Activated effector memory CD4-positive, alpha-beta T cell treated with Interleukin-2 at 50 U/mL for 16 hours (primary cell): ENCODE data around the gene HEY2.
"Not testable (repeated sequence)": the region's sequence is repeated elsewhere in the genome, so short reads cannot be mapped to it uniquely, and the experiment has no call there.

ENCODE experiments used
- DNase-seq: peaks from one replicate; pipeline ENCODE4 v3.0.0-alpha.2; 2020

HEY2 gene

DNA sequence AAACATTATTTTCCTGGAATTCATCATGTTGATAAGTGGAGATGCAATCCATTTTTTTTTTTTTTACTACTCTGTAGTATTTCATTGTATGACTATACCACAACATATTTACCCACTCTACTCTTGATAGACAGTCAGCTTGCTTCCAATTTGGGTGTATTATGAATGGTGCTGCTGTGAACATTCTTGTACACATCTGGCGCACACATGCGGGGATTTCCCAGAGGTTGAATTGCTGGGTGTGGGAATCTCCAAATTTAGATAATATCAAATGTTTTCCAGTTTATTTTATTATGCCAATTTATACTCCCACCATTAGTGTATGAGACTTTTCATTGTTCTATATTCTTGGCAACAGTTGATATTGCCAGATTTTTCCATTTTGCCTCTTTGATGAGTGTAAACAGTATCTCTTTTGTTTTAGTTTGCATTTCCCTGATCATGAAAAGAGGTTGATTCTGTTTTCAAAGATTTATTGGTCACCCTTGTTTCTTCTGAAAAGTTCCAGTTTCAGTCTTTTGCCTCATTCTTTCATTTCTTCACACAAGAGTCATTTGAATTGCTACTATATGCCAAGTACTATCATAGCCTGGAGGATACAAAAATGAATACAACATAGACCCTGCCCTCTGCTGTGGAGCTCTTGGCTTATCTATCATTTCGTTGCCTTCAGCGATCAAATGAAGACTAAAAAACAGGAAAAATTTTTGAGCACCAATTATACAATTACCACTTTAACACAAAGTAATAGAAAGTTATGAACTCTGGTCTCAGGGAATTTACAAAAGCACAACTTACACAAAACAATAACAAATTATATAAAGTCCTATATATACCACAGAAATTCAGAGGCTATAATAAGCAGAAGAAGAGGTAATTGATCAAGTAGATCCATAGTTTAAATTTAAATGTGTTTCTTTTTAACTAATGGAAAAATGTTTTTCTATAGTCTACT lies 24.2 kb downstream of the HEY2 start:
- DNase-seq = no peak

DNA sequence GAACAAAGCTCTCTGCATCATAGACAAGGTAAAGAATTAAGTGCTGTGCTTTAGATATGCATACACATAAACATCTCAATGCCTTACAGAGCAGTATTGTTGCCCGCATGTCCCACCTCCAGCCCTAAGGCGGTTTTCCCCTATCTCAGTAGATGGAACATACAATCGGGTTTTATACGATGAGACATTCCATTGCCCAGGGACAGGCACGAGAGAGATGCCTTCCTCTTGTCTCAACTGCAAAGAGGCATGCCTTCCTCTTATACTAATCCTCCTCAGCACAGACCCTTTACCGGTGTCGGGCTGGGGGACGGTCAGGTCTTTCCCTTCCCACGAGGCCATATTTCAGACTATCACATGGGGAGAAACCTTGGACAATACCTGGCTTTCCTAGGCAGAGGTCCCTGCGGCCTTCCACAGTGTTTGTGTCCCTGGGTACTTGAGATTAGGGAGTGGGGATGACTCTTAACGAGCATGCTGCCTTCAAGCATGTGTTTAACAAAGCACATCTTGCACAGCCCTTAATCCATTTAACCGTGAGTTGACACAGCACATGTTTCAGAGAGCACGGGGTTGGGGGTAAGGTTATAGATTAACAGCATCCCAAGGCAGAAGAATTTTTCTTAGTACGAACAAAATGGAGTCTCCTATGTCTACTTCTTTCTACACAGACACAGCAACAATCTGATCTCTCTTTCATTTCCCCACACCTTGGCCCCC lies 26.8 kb downstream of the HEY2 start:
- DNase-seq = not testable (repeated sequence)

DNA sequence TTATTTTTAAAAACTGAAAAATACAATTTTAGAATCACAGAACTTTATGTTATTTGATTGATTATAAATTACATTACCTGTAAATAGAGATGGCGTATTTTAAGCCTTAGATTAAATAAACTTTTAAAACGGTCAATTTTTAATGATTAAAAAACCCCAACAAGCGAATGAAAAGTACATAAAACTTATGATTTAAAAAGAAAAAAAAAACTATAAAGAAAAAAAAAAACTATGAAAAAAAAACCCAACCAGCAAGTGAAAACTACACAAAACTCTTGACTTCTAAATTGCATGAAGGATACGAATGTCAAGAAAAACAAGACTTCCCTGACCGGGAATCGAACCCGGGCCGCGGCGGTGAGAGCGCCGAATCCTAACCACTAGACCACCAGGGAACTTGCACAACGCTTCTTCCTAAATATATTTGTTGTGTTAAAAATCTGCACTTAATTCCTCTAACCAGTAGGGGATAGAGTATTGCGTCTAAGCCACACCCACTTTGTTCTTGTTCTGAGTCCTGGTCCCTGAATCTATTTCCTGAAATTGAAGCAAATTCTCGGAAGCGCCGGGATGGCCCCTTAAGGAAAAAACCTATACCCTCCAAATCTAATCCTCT lies 30.6 kb downstream of the HEY2 start:
- DNase-seq = peak; percentile 72

DNA sequence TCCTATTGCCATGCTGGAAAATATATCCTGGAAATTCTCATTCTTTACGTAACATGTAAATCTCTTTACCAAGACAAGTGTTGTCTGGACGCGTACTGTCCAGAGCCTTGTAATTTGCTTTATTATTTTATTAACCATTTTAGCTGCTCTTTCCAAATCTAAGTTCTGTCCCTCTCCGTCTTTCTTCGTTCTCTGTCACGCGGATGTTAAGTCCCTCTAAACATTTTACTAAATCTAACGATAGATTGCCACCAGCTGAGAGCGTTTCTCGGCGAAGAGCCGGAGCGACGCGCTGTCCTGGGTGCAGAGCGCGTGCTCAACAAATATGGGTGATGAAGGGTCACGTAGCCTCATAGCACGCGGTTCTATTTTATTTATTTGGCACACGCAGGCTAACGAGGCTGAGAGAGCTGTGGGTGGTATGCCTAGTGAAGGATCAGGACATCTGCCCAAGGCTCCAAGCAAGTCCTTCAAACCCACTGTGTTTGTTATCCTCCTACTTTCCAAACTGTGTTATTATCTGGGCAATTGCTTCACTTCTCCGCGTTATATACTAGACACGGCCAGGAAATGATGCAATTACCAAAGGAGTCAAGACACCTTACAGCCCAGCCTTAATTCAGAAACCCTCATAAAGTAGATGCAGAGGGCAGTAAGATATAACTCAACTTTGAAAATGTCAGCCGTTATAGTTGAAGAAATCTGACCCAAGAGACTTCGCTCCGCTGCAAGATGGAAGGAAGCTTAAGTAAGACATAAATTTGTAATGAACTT lies 31.3 kb downstream of the HEY2 start:
- peak; percentile 47 for DNase-seq

DNA sequence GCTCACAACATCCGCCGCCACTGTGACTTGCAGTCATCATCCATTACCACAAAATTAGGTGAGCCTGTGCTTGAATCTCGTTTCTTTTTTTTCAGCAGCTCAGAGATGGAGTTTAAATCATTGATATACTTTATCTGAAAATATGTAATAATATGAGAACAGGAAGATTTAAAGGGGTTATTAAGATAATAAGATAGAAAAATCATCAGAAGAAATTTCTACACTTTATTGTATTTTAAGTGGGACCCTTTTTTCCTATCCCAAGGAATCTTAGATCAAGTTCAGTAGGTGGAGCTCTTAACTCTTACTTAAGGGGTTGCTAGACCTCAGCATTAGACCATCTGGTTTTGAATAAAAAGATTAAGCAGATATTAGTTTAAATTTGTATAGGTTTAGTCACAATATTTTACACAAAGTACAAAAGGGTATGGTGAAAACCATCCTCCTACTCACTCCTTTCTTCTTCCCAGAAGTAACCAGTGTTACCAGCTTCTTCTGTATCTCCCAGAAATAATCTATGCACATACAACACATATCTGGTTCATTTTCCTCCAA lies 32.0 kb downstream of the HEY2 start:
- DNase-seq = no peak

DNA sequence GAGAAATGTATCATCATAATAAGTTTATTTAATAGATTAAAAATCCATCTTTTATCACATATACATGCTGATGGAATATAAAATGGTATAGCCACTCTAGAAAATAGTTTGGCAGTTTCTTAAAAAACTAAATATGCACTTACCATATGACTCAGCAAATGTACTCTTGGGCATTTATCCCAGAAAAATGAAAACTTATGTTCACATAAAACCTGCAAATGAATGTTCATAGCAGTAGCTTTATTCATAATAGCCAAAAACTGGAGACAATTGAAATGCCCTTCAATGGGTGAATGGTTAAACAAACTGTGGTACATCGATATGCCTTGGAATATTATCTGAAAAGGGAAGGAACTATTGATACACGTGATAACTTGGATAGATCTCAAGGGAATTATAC lies 34.9 kb downstream of the HEY2 start:
- no peak for DNase-seq

DNA sequence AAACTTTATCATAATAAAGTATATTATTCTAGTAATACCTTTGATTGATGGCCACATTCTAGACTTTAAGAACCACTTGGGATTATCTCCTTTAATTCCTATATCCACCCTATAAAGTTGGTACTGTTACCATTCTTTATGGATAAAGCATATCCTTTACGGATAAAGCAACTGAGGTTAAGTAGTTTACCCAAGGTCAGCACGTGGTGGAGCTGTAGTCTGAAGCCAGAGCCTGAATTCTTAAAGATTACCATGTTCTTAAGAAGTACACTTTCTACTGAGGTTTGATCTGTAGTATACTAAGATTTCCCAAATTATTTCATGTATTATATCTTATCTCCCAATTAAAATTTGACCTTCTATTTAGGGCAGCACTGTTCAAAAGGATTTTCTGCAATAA lies 38.4 kb downstream of the HEY2 start:
- no peak for DNase-seq

DNA sequence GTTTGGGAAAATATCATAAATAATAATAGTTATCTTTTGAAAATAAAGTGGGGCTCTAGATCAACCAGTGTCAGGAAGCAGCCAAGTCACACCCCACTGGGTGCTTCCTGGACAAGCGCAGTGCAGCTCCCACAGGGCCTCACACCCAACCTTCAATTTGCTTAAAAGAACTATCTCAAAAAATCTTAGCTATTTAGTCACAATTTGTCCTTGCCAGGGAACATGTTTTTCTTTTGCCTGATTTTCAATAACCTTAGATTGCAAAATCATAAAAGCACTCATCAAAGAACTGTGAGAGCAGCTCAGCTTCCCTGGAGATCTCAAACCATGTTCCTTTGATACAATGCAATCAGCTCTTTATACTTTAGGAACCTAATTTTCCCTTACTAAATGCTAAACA lies 39.7 kb downstream of the HEY2 start:
- DNase-seq = no peak

DNA sequence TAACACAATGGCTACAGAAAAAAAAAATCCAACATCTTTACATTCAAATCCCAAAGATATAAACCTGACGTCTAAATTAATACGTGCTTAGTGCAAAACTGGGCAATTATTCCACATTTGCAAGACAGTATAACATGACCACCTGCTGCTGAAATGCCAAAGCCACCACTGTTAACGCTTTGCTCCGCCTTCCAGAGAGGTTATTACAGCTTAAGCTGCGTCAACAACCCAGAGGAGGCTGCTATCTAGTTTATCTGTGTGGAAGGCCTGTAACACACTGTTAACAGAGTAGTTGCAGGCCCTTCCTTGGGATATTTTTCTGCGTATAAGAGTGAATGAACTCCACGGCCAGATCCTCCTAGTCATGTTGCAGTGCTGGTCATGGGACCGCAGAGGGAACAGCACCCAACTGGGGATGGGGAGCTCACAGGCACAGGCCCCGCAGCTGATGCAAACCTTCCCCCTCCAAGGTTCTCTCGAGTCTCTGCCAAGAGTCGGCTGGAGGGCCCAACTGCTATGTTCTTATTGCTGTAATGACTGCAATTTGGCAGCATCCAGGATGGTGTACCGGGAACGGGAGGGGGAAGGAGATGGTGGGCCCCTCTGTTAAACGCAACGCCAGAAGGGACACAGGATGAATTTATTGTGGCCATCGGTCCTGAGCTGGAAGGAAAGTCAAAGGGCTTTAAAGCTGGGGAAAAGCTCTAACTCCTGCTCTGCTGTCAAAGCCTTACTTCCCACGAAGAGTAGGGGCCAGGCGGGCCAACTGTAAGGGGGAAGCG lies 40.3 kb downstream of the HEY2 start:
- DNase-seq = peak; percentile 44

DNA sequence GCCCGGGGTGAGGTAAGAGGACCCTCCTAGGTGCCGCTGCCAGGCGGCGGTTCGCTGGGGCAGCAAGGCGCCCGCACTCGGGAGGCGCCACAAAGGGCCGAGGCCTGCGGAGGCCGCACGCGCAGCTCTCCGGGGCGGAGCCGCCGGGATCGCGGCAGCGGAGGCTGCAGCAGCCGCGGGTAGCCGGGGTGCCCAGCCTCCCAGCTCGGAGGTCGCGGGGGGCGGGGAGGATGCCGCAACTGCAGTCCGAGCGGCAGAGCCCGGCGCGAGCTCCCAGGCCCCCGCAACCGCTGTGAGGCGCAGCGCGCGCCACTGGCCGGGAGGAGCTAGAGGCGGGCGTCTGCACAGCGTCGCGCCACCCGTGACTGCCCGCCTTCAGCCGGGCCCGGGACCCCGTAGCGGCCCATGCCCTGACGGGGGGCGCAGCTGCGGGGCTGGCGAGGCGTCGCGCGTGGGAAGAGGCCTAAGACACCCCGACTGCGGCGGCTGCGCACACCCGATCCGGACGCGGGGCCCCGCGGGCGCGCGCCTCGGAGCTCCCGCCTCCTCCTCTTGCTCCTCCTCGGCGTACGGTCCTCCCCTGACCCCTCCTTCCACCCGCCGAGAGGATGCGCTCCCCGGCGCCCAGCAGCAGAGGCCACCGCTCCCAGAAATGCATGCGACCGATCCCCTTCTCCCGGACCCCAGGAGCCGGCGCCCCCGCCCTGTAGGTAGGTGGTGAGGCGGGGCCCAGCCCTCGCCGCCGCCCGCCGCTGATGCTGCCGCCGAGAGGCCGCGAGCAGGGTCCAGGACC lies 41.1 kb downstream of the HEY2 start, which contains the start of gene NCOA7:
NCOA7 (plus strand) TSS at position 603 of the 793 bp plus-strand sequence. CDS start 24,395 bp downstream, outside the sequence.
- peak; percentile 76 for DNase-seq

DNA sequence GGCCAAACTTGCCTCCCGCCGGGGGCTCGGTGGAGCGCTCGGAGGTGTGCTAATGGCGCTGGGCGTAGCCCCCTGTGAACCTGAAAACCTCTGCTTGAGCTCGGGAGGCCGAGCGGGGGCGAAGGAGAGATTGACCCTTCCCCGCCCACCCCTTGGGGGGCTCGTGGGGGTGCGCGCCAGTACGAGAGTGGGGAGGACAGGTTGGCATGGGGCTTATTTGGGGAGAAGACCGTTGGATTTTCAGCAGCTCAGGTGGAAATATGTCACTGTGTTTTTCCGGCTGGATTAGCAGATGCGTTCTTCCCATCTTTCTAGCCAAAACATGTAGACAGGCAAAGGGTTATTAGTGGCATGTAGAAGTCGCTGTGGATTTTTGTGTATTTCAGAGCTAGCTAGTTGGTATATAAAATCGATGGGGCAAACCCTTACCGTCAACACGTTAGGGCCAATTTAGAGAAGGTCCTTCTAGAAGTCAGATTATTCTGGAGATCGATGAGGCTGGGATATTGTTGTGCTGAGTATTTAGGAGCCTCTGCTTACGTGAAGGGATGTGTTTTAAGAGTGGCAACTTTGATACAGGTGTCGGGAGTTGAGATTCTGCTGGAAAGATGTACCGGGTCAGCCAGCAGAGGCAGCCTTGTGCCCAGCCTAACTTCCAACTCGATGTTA lies 41.9 kb downstream of the HEY2 start:
- DNase-seq = peak; percentile 31

DNA sequence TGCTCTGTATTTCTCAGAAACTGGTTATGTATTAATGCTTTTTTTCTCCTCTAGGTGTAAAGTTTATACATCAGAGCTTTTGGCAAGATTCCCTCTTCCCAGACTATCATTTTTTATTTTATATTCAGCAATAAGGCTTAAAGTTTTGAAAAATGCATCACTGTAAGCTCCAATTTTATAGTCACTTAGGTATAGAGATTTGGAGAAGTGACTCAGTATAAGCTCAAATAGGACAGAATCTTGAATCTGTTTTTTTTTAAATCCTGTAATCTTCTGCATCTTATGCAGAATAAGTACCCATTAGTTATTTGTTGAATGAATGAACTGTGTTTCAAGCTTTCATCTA lies 42.4 kb downstream of the HEY2 start:
- DNase-seq = no peak

DNA sequence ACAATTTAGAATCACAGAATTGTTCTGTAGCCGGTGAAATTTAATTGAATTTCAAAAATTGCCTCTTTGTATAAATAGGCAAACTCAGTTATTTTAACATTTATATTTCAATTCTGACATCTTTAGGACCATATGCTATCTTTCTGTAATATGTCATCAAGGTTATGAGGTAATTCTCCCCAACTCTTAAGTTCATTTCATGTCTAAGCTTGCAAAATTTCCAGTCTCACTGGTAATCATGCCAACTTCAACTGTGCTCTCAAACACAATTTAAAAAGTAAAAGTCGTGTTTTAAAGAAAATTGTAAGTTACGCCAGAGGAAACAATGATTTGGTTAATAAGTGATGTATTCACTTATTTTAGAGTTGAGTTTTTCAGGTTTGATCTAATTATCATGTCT lies 42.7 kb downstream of the HEY2 start:
- DNase-seq = no peak

DNA sequence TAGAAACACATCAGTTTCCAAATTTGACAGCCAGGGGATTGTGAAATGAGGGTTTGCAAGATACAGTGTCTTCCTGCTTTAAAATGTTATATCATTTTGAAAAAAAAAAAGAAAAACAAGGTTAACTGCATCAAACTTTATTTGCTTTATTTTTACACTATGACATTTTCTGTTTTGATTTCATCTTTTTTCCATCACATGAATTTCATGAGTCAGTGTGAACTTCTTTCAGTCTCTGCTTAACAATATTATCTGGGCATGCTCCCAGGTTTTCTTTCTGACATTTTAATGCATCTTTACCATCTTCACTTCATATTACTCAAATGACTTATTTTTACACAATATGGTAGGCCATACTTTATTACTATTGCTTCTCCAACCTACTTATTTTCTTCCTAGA lies 43.2 kb downstream of the HEY2 start:
- DNase-seq = no peak

DNA sequence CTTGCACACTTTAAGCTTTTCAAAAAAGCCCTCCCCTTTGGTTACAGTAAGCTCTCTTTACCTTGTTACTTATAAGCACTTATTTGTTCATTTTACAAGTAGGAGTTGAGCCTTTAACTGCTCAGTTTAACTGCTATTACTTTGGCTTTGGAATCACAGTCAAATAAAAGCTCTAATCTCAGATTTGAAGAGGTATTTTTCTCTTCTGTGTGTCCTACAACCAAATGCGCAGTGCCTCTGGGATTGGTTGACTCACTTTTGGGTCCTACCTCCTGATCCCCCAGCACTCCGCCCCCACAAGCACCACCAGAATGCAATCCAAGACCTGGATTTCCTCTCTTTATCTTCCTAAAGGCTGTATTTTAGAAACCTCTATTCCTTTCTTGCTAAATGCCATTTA lies 43.8 kb downstream of the HEY2 start:
- DNase-seq = no peak

DNA sequence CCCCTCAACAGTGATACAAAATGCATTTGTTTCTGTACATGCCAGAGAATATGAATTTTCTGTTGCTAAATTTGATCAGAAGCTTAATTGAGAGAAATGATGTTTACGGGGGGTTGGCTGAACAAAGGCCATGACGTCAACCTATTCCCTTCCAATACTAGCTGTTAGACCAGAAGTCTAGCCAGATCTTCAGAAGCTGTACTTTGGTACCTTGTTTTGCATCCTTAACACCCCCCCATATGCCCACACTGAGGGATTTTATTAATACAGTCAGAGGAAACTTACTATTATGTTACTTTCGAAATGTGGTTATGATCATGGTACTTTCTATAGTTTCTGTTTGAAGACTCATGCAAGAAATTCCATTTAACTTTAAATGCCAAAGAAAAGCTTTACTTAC lies 44.4 kb downstream of the HEY2 start:
- DNase-seq = no peak

DNA sequence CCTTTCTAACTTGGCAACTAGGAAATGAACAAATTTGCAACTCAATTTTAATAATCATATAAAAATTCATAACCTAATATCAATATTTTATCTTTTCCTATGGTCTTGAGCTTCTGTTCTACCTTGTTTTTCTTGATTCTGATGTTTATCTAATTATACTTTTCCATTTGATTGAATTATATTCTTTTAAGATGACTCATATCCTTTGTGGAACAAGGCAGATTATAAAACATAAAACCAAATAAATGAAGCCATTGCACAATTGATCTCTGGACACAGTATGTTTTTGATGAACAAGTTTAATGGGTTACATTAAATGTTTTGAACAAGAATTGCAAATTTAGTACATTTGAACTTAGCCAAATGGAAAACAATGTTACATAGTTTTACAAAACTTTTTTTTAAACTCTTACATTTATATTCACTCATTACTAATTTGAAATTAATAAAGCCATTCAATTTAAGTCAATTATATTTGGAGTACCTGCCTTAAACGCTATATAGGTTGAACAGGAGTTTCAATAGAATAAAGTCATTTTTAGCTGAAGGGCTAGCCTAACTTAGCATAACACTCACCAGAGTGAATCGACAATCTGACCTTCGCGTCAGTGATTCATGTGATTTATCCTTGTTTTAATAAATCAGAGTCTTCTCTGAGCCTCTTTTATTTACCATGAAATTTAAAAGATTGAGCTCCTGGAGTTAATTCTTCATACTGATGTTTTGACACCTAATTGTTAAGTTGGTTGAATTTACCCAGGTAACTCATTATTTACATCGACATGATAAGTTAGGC lies 45.1 kb downstream of the HEY2 start:
- no peak for DNase-seq

DNA sequence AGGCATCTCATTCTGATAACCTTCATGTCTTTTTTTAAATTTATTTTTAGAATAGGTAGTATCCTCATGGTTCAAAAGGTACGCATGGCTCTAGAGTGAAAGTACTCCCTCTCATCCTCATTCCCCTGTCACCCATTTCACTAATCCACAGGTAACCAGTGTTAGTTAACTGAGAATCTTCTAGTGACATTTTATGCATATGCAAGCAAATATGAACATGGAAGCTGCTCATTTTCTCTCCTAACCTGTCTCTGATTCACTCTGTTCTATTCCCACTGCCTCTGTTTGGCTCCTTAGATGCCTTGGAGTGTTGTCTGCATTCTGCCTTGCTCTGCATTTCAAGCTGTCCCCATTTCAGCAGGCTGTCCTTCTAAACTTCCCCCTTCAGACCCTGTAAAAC lies 45.9 kb downstream of the HEY2 start:
- no peak for DNase-seq

DNA sequence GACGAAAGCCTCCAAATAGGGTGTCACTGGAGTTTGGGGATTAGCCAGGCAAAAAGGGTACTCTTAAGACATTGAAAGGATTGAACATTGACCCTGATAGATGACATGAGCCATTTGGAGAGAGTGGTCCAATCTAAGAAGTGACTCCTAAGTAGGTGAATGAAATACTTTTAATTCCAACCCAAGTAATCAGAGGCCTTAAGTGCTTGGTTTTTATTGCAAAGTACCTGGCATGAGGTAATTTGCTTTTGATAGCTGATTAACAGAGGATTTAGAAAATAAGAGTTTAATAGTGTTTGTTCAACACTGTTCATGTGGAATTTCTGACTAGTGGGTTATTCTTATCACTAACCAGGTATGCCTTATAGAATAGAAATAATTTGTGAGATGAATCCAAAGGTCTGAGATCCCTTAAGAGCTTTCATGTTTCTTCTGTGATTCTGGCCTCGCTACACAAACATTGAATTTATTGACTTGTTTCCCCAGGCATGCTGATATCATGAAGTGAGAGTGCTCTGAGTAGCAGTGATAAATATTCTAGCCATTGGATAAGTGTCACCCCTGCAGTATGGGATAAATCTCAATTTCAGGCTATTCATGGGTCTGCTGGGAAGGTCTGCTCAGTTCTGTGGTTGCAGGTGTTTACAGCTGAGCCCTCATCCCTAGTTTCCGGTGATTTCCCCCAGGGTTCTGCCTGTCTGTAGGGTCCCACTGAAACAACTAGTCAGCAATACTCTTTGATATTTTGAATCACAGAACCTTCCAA lies 47.9 kb downstream of the HEY2 start:
- no peak for DNase-seq
